Colonic mucosa (tissue), 4 donors: Measurements from ENCODE around the gene BRPF1. TPM values are rescaled to one million over a fixed set of nuclear protein-coding genes. Genes with fewer than 3 reads are reported as not detected.
A peak's percentile ranks its signal among the peaks of the same experiment; 100 is the strongest.

Experiments
- DNase-seq: peaks from one replicate; pipeline ENCODE4 v3.0.0-alpha.2; 2020
- H3K27ac ChIP-seq: fragments of 200-600 bp; one replicate; pipeline ENCODE4 v1.8.0; 2021
- H3K27me3 ChIP-seq: fragments of 200-600 bp; one replicate; pipeline ENCODE4 v1.8.0; 2021
- H3K36me3 ChIP-seq: fragments of 200-600 bp; one replicate; pipeline ENCODE4 v1.8.0; 2021
- H3K4me1 ChIP-seq: fragments of 200-600 bp; one replicate; pipeline ENCODE4 v1.8.0; 2021; ENCODE audit warnings: mild to moderate bottlenecking
- H3K4me3 ChIP-seq: fragments of 200-600 bp; one replicate; pipeline ENCODE4 v1.8.0; 2021
- H3K9ac ChIP-seq, 2 donors: one replicate each; pipeline ENCODE4 v1.7.0; 2013; ENCODE audit warnings: control low read depth in 2 of 2, low read depth in 2 of 2, low read length in 2 of 2
- H3K9me3 ChIP-seq: fragments of 200-600 bp; one replicate; pipeline ENCODE4 v1.8.0; 2021
- intact Hi-C: fragments of 100-400 bp; cut with DNase I; formaldehyde crosslinking; loops from one replicate; pipeline ENCODE4 v1.14.1; 2022
- total RNA-seq, 2 donors: library from RNA; stranded (reverse); fragmentation: NEBNext Ultra II Directional in 1 of 2; extraction: Animal tissue kit (Norgen Biotek cat#: 25700) in 1 of 2; gene quantifications; one replicate each; pipeline ENCODE4 v1.2.1, GENCODE V29; 2021
- TF ChIP-seq, protein P1 (sequence below): fragments of 200-600 bp; IDR thresholded peaks from one replicate; pipeline ENCODE4 v1.8.0; 2022; ENCODE audit warnings: antibody characterized with exemption, mild to moderate bottlenecking
- donor health status: healthy.
- donor health status: DM: no; HTN: no; CAD: no.
- donor health status: DM: no; HTN: no; CAD: no.

Gene BRPF1
- total RNA-seq, 2 donors from 2014 or later: 13.6 to 18.7 TPM

DNA sequence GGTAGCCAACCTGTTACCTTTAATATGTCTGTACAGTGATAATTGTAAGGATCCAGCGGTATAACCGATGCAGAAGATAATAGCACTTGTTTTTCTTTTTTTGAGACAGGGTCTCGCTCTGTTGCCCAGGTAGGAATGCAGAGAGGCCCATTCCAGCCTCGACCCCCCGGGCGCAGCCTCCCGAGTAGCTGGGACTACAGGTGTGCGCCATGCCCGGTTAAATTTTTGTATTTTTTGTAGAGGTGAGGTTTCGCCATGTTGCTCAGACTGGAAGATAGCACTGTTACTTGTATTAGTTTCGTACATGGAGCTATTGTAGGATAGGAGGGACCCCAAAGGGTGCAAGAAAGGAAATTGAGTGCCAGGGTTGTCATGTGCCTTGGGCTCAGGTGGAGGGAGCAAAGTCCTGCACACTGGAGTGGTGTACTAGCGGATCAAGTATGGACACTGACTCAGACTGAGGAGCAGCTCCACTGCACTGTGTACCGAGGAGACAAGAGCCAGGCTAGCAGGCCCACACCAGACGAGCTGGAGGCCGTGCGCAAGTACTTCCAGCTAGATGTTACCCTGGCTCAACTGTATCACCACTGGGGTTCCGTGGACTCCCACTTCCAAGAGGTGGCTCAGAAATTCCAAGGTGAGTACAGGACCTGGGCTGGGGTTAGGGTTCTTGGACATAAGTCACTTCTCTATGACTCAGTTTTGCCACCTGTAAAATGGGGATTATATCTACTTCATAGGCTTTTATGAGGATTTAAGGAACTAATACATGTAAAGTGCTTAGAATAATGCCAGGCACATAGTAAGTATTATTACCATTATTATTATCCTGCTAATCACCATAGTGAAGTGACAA lies 19.2 kb downstream of the BRPF1 start:
- H3K9me3 ChIP-seq: no peaks in the 10 kb centered on the region
- H3K4me1 ChIP-seq: peaks cover 7% of the 10 kb centered on the region
- peak overlapping the region; percentile 54 for H3K4me3 ChIP-seq
- peak; percentile 58 for DNase-seq
- H3K27me3 ChIP-seq: no peaks in the 10 kb centered on the region
- peaks cover 8% of the 10 kb centered on the region for H3K36me3 ChIP-seq
- TF ChIP-seq, protein P1, sequence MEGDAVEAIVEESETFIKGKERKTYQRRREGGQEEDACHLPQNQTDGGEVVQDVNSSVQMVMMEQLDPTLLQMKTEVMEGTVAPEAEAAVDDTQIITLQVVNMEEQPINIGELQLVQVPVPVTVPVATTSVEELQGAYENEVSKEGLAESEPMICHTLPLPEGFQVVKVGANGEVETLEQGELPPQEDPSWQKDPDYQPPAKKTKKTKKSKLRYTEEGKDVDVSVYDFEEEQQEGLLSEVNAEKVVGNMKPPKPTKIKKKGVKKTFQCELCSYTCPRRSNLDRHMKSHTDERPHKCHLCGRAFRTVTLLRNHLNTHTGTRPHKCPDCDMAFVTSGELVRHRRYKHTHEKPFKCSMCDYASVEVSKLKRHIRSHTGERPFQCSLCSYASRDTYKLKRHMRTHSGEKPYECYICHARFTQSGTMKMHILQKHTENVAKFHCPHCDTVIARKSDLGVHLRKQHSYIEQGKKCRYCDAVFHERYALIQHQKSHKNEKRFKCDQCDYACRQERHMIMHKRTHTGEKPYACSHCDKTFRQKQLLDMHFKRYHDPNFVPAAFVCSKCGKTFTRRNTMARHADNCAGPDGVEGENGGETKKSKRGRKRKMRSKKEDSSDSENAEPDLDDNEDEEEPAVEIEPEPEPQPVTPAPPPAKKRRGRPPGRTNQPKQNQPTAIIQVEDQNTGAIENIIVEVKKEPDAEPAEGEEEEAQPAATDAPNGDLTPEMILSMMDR: no peak
- peak overlapping the region; percentile 64 to 94 for H3K9ac ChIP-seq
- intact Hi-C loops: no loop called here
- H3K27ac ChIP-seq: peak overlapping the region; percentile 90

DNA sequence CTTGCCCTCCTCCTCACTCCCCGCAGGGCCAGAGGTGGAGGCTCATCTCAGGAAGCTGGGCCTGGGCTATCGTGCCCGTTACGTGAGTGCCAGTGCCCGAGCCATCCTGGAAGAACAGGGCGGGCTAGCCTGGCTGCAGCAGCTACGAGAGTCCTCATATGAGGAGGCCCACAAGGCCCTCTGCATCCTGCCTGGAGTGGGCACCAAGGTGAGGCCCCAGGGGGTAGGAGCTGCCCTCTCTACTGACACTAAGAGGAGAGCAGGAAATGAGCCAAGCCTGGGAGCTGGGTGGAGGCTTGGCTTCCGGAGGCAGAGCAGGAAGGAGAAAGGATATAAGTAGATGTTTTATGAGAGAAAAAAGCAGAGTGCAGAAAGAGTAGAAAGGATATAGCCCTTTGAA lies 23.1 kb downstream of the BRPF1 start:
- H3K36me3 ChIP-seq: peaks cover 8% of the 10 kb centered on the region

DNA sequence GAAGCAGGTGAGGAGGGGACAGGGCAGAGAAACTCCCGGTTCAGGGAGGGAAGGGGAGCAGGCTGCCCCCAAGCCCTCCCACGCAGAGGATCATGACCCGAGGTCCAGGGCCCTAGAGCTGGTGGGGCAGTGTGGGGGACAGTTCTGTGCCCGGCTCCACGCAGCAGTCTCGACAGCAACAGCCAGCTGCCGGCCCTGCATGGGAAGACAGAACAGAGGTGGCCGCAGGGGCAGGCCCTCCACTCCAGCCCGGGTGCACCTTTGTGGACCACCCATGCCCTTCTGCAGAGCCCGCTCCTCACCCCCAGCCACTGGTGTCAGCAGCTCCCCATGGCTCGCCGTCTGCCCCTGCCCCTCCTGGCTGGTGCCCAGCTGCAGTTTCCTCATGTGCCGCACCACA lies 25.9 kb downstream of the BRPF1 start:
- H3K9ac ChIP-seq: no peak overlapping the region
- no peaks in the 10 kb centered on the region for H3K4me1 ChIP-seq
- H3K36me3 ChIP-seq: peaks cover 8% of the 10 kb centered on the region
- DNase-seq: no peak
- H3K27ac ChIP-seq: no peak overlapping the region
- intact Hi-C loops: no loop called here
- TF ChIP-seq, protein P1: no peak
- H3K4me3 ChIP-seq: no peak overlapping the region
- H3K9me3 ChIP-seq: no peaks in the 10 kb centered on the region
- H3K27me3 ChIP-seq: no peaks in the 10 kb centered on the region

More for the DNA sequence above, 23.1 kb downstream of the BRPF1 start:
- peaks cover 7% of the 10 kb centered on the region for H3K4me1 ChIP-seq
- no peak for DNase-seq
- no peak overlapping the region for H3K9ac ChIP-seq
- H3K9me3 ChIP-seq: no peaks in the 10 kb centered on the region
- no peaks in the 10 kb centered on the region for H3K27me3 ChIP-seq
- intact Hi-C loops: no loop called here
- TF ChIP-seq, protein P1: no peak
- H3K4me3 ChIP-seq: no peak overlapping the region
- H3K27ac ChIP-seq: no peak overlapping the region

DNA sequence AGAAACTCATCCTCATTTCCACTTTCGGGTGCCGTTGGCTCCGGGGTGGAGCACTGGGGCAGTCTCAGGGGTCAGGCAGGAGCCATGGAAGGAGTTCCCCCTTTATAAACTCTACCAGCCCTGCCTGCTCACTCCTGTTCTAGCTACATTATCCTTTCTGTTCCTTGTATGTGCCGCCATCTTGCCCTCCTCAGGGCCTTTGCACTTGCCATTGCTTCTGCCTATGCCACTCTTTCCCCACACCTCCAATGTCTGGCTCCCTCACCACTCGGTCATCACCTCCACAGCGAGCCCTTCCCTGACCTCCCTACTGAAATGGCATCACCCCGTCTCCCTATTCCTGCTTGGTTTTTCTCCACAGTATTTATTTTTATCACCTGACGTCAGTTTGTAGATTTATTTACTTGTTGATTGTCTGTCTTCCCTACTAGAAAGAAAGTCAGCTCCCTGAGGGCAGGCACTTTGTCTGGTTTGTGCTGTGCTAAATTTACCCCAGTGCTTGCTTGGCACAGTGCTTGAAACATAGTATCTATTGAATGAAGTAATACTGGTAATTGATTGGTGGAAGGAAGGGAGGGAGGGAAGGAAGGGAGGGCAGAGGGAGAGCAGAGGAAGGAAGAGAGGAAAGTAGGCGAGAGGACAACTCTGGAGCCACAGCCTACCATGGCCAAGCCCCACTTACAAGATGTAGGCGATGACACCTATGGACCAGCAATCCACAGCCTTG lies 29.4 kb downstream of the BRPF1 start:
- Histone ChIP-seq H3K9me3 (no peaks in the 10 kb centered on the region), H3K27me3 (no peaks in the 10 kb centered on the region), H3K4me3 (no peak overlapping the region), H3K36me3 (peaks cover 8% of the 10 kb centered on the region), H3K27ac (no peak overlapping the region), H3K9ac (no peak overlapping the region), H3K4me1 (no peaks in the 10 kb centered on the region)
- DNase-seq: no peak
- TF ChIP-seq, protein P1: no peak
- intact Hi-C loops: no loop called here

DNA sequence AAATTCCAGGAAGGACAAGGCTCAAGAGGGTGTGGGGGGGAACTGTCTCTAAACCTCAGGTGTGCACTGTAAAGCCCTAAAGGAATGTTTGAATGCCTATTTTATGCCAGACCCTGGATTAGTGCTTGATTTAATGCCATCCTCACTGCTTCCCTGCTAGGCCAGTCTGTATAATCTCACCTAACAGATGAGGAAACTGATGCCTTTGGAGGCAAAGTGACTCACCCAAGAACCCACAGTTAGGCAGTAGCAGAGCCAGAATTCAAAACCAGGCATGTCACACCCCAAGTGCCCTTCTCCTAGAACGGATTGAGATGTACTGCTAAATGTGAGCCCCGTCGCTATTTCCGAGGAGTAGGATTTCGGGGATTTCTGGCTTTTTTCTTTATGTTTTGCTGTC lies 30.4 kb downstream of the BRPF1 start:
- Histone ChIP-seq H3K27ac (no peak overlapping the region), H3K9ac (no peak overlapping the region), H3K27me3 (no peaks in the 10 kb centered on the region), H3K9me3 (no peaks in the 10 kb centered on the region), H3K4me3 (no peak overlapping the region), H3K36me3 (peaks cover under 1% of the 10 kb centered on the region), H3K4me1 (no peaks in the 10 kb centered on the region)
- intact Hi-C loops: no loop called here
- DNase-seq: no peak
- TF ChIP-seq, protein P1: no peak
